Breast epithelium (tissue), 3 donors: ENCODE results near the gene KLHL5.

ENCODE experiments used
- CTCF ChIP-seq, 3 donors: fragments of 450-650 bp; IDR thresholded peaks; one replicate each; pipeline ENCODE4 v1.5.1; 2016 to 2017; ENCODE audit warnings: antibody characterized with exemption in 3 of 3, mild to moderate bottlenecking in 3 of 3, moderate library complexity in 3 of 3
- POLR2AphosphoS5 ChIP-seq, 3 donors: sonication (generic); formaldehyde crosslinking; IDR thresholded peaks; one replicate each; pipeline ENCODE4 v1.6.1; 2017; ENCODE audit warnings: antibody characterized with exemption in 3 of 3

- TF ChIP-seq POLR2AphosphoS5 (IDR thresholded peaks at IDR 0.05), result no peak
- TF ChIP-seq CTCF (IDR thresholded peaks at IDR 0.05), result no peak
Measured at GRCh38 chr4:39133623-39134022, 71.6 kb downstream of the KLHL5 start.
